Kidney capillary endothelial cell (primary cell): ENCODE data around the gene OR52I1.
A peak's percentile ranks its signal among the peaks of the same experiment; 100 is the strongest.

ENCODE experiments used
- DNase-seq: peaks from one replicate; pipeline ENCODE4 v3.0.0-alpha.2; 2018; ENCODE audit warnings: low spot score

OR52I1 gene

GRCh38 chr11:4615856-4616444, 22.1 kb downstream of the OR52I1 start:
- DNase-seq: no peak

- no peak for DNase-seq
These were observed 25.7 kb downstream of the OR52I1 start for GRCh38 chr11:4619514-4619913.

- DNase-seq: peak; percentile 51
These were observed 32.6 kb downstream of the OR52I1 start for GRCh38 chr11:4626207-4627099.

GRCh38 chr11:4636136-4636535, 42.3 kb downstream of the OR52I1 start:
- DNase-seq: no peak

GRCh38 chr11:4636962-4637661, 43.3 kb downstream of the OR52I1 start, which contains the start of gene OR51D1:
OR51D1 (plus strand) TSS chr11:4637477; CDS start chr11:4639791, 2,314 bp downstream.
- peak; percentile 47 for DNase-seq

GRCh38 chr11:4637662-4638047, 43.8 kb downstream of the OR52I1 start:
- no peak for DNase-seq

- no peak for DNase-seq
These were observed 46.1 kb downstream of the OR52I1 start for GRCh38 chr11:4639931-4640330.

GRCh38 chr11:4641501-4641900, 47.7 kb downstream of the OR52I1 start:
- no peak for DNase-seq

GRCh38 chr11:4642043-4642442, 48.2 kb downstream of the OR52I1 start:
- no peak for DNase-seq

GRCh38 chr11:4643076-4643475, 49.2 kb downstream of the OR52I1 start:
- no peak for DNase-seq

- no peak for DNase-seq
These were observed 49.8 kb downstream of the OR52I1 start, which contains the start of gene OR51E1 for GRCh38 chr11:4643682-4644081. OR51E1 (plus strand) TSS chr11:4643982; CDS start chr11:4652527, 8,545 bp downstream.

- DNase-seq: no peak
These were observed 50.4 kb downstream of the OR52I1 start for GRCh38 chr11:4644233-4644632.
